Psoas muscle (tissue), 8 donors: ENCODE measurements around the gene APPL2. TPM values are rescaled to one million over a fixed set of nuclear protein-coding genes. Genes with fewer than 3 reads are reported as not detected.

Experiments
- ATAC-seq, 4 donors: fragments of 200-7000 bp; cut with Tn5 transposase; one replicate each; pipeline ENCODE4 v1.9.1; 2020; ENCODE audit warnings: moderate library complexity in 3 of 4, mild to moderate bottlenecking in 2 of 4
- DNase-seq, 2 donors: peaks; one replicate each; pipeline ENCODE4 v3.0.0-alpha.2; 2020
- H3K27ac ChIP-seq: fragments of 200-600 bp; one replicate; pipeline ENCODE4 v1.8.0; 2022
- H3K27me3 ChIP-seq, 3 donors: fragments of 200-600 bp in 1 of 3; one replicate each; pipeline versions ENCODE4 v1.6.1 to v1.8.0; 2013 to 2022; ENCODE audit warnings: low read length in 2 of 3, mild to moderate bottlenecking in 2 of 3, moderate library complexity in 1 of 3; ENCODE audit not compliant: insufficient read depth in 3 of 3
- H3K36me3 ChIP-seq, 2 donors: fragments of 200-600 bp in 1 of 2; one replicate each; pipeline versions ENCODE4 v1.6.1 to v1.8.0; 2013 to 2022; ENCODE audit warnings: low read depth in 1 of 2, mild to moderate bottlenecking in 1 of 2, moderate library complexity in 1 of 2; ENCODE audit not compliant: insufficient read depth in 1 of 2
- H3K4me1 ChIP-seq: fragments of 200-600 bp; one replicate; pipeline ENCODE4 v1.8.0; 2022
- H3K4me3 ChIP-seq: fragments of 200-600 bp; one replicate; pipeline ENCODE4 v1.8.0; 2022; ENCODE audit warnings: mild to moderate bottlenecking
- H3K9me3 ChIP-seq: fragments of 200-600 bp; one replicate; pipeline ENCODE4 v1.8.0; 2022
- CTCF ChIP-seq: fragments of 200-600 bp; IDR thresholded peaks from one replicate; pipeline ENCODE4 v1.8.0; 2022; ENCODE audit warnings: antibody characterized with exemption
- WGBS, 3 donors: extraction: QIAGEN DNeasy Blood & Tissue Kit; methylation state at CpG; one replicate each; pipeline versions ENCODE4 v1.1.6 to v1.1.7; 2013; 5-methylcytosine and 5-hydroxymethylcytosine counted together
- intact Hi-C, 2 donors: fragments of 100-400 bp; cut with DNase I; formaldehyde crosslinking; loops; one replicate each; pipeline versions ENCODE4 v1.11.0 to v1.14.2; 2022
- polyA plus RNA-seq, 3 donors: library from polyadenylated mRNA; stranded (reverse); fragments of 200-250 nt; gene quantifications; one replicate each; pipeline ENCODE4 v1.2.3, GENCODE V29; 2013
- total RNA-seq, 4 donors: library from RNA; stranded (reverse); fragmentation: NEBNext Ultra II Directional in 2 of 4; extraction: Animal tissue kit (Norgen Biotek cat#: 25700) in 2 of 4; gene quantifications; one replicate each; pipeline versions ENCODE4 v1.2.1 to v1.2.4, GENCODE V29; 2021 to 2023
- donor health status: healthy with polysubstance abuse.
- donor health status: DM: no; HTN: no; CAD: no; lungs with moderate emphysema.
- donor health status: Bipolar disorder and iron deficiency.
- donor health status: healthy.
- donor health status: DM: yes; HTN: yes; CAD: no.
- donor health status: DM: no; HTN: no; CAD: no.
- donor health status: DM: no; HTN: no; CAD: no.
- donor health status: DM: yes; HTN: yes; CAD: no.

The APPL2 gene
- total and polyA plus RNA-seq, 7 donors: 7.3 to 14.8 (median 10.4) TPM

- H3K9me3 ChIP-seq: no peaks in the 10 kb centered on the region
- H3K4me3 ChIP-seq: no peak overlapping the region
- DNase-seq (no peak), ATAC-seq (no peak)
- peaks cover 9 to 98% of the 10 kb centered on the region in 2 donors for H3K36me3 ChIP-seq
- no peak for TF ChIP-seq CTCF
- no peak overlapping the region for H3K27ac ChIP-seq
- intact Hi-C loops: loop anchor here (10.0 kb wide), 2 partner anchors 1043 to 1193 kb away; no protein-coding TSS in a partner anchor
- 86 to 93% (median 91%) methylated on average over 2 of the region's 2 CpGs for WGBS, 3 donors
- H3K27me3 ChIP-seq: no peaks in the 10 kb centered on the region
- no peaks in the 10 kb centered on the region for H3K4me1 ChIP-seq
These were observed 97.7 kb downstream of the APPL2 start for GRCh38 chr12:105138248-105138647.

Other genes with a start within 250 kb of the APPL2 start
- gene NOPCHAP1, start 249.9 kb downstream of the APPL2 start, total RNA-seq: 10 to 100 TPM in 2 of 4 donors, 1 to 10 TPM in 2; 8.0 to 10.5 (median 9.7) TPM
- 1 to 10 TPM; 6.2 to 9.1 (median 7.0) TPM for gene NOPCHAP1, start 249.9 kb downstream of the APPL2 start, polyA plus RNA-seq
- gene ALDH1L2, start 151.7 kb downstream of the APPL2 start, total RNA-seq: 1 to 10 TPM in 3 of 4 donors, under 1 TPM in 1; 0.93 to 3.1 (median 1.2) TPM
- gene ALDH1L2, start 151.7 kb downstream of the APPL2 start, polyA plus RNA-seq: under 1 TPM; 0.14 to 0.73 (median 0.31) TPM
- 10 to 100 TPM; 21.8 to 32.6 (median 28.0) TPM for gene WASHC4, start 128.4 kb downstream of the APPL2 start, total RNA-seq
- 10 to 100 TPM in 2 of 3 donors, 1 to 10 TPM in 1; 9.0 to 20.6 (median 13.7) TPM for gene WASHC4, start 128.4 kb downstream of the APPL2 start, polyA plus RNA-seq
- 100 to 1,000 TPM in 2 of 4 donors, 10 to 100 TPM in 2; 31.1 to 228 (median 146) TPM for gene C12orf75, start 94.5 kb upstream of the APPL2 start, total RNA-seq
- 10 to 100 TPM; 25.6 to 84.9 (median 43.0) TPM for gene C12orf75, start 94.5 kb upstream of the APPL2 start, polyA plus RNA-seq